IMR-90 (cell line): ENCODE measurements around the gene PSMB4. TPM values are rescaled to one million over a fixed set of nuclear protein-coding genes. Genes with fewer than 3 reads are reported as not detected.
A peak's percentile ranks its signal among the peaks of the same experiment; 100 is the strongest.

Source experiments
- ATAC-seq: fragments of 200-7000 bp; cut with Tn5 transposase; 2 replicates; pipeline ENCODE4 v1.9.1; 2020; ENCODE audit warnings: low read depth, mild to moderate bottlenecking, moderate library complexity
- BruUV-seq: library from RNA; stranded (reverse); fragments of 400-500 nt; replicated peaks from 2 replicates; lab custom pipeline; 2021; lab: Mats Ljungman, UMichigan
- CTCF ChIA-PET: fragments of 300-600 bp; formaldehyde crosslinking; extraction: SDS; loops from one replicate; lab custom pipeline; 2021; ENCODE audit warnings: antibody characterized with exemption; lab: Yijun Ruan, JAX
- POLR2A ChIA-PET: fragments of 300-600 bp; sonication (Branson Sonifier 250); formaldehyde crosslinking; loops from one replicate; lab custom pipeline; 2022; ENCODE audit warnings: antibody characterized with exemption; ENCODE audit not compliant: unreplicated experiment; lab: Charles Lee
- DNase-seq: peaks from one replicate; pipeline ENCODE4 v3.0.0; 2013
- H2AFZ ChIP-seq: replicated peaks from 2 replicates; pipeline ENCODE3; 2013; ENCODE audit warnings: low read length, mild to moderate bottlenecking; ENCODE audit not compliant: poor library complexity
- H2AK5ac ChIP-seq: 2 replicates; pipeline ENCODE4 v1.6.1; 2013; ENCODE audit warnings: low read depth, low read length, inconsistent platforms
- H2AK9ac ChIP-seq: replicated peaks from 2 replicates; pipeline ENCODE3; 2013; ENCODE audit warnings: mild to moderate bottlenecking, low read depth, low read length, moderate library complexity; ENCODE audit not compliant: poor library complexity
- H2BK120ac ChIP-seq: 2 replicates; pipeline ENCODE4 v1.6.1; 2013; ENCODE audit warnings: low read depth, low read length, inconsistent platforms
- H2BK15ac ChIP-seq: 3 replicates; pipeline ENCODE4 v1.6.1; 2013; ENCODE audit warnings: low read depth, low read length, inconsistent platforms
- H2BK20ac ChIP-seq: 2 replicates; pipeline ENCODE4 v1.6.1; 2013; ENCODE audit warnings: low read depth, mild to moderate bottlenecking, inconsistent platforms, low read length, moderate library complexity
- H2BK5ac ChIP-seq: 2 replicates; pipeline ENCODE4 v1.6.1; 2013; ENCODE audit warnings: mild to moderate bottlenecking, low read depth, low read length, inconsistent platforms; ENCODE audit not compliant: poor library complexity, severe bottlenecking
- H3K14ac ChIP-seq: replicated peaks from 2 replicates; pipeline ENCODE4 v1.6.1; 2013; ENCODE audit warnings: low read depth, low read length, inconsistent platforms
- H3K18ac ChIP-seq: 2 replicates; pipeline ENCODE4 v1.6.1; 2013; ENCODE audit warnings: low read depth, low read length, control low read depth
- H3K23ac ChIP-seq: 2 replicates; pipeline ENCODE4 v1.6.1; 2013; ENCODE audit warnings: low read depth, low read length, inconsistent platforms
- H3K27ac ChIP-seq: 2 replicates; pipeline ENCODE4 v1.5.1; 2013; ENCODE audit warnings: mild to moderate bottlenecking, control low read depth, low read length; ENCODE audit not compliant: insufficient read depth
- H3K27me3 ChIP-seq: 2 replicates; pipeline ENCODE4 v1.6.1; 2013; ENCODE audit warnings: low read length; ENCODE audit not compliant: control insufficient read depth, insufficient read depth
- H3K36me3 ChIP-seq: 2 replicates; pipeline ENCODE4 v1.6.1; 2013; ENCODE audit warnings: low read length, mixed read lengths; ENCODE audit not compliant: control insufficient read depth, insufficient read depth
- H3K4ac ChIP-seq: 2 replicates; pipeline ENCODE4 v1.6.1; 2013; ENCODE audit warnings: low read depth, low read length, inconsistent platforms
- H3K4me1 ChIP-seq: 2 replicates; pipeline ENCODE4 v1.6.1; 2013; ENCODE audit warnings: low read length, mixed read lengths; ENCODE audit not compliant: control insufficient read depth, insufficient read depth
- H3K4me2 ChIP-seq: 2 replicates; pipeline ENCODE4 v1.6.1; 2013; ENCODE audit warnings: low read depth, mild to moderate bottlenecking, control low read depth, low read length, moderate library complexity
- H3K4me3 ChIP-seq: 2 replicates; pipeline ENCODE4 v1.5.1; 2013; ENCODE audit warnings: low read depth, mild to moderate bottlenecking, control low read depth, low read length, moderate library complexity; ENCODE audit not compliant: insufficient read depth
- H3K56ac ChIP-seq: 2 replicates; pipeline ENCODE4 v1.6.1; 2013; ENCODE audit warnings: low read length, inconsistent platforms; ENCODE audit not compliant: insufficient read depth; ENCODE audit errors: extremely low read depth
- H3K79me1 ChIP-seq, 2 experiments: 2 replicates each; pipeline ENCODE4 v1.6.1; 2013; ENCODE audit warnings: low read length in 2 of 2, inconsistent platforms in 1 of 2, low read depth in 1 of 2
- H3K9ac ChIP-seq: 2 replicates; pipeline ENCODE4 v1.6.1; 2013; ENCODE audit warnings: low read depth, low read length, control low read depth
- H3K9me1 ChIP-seq: 2 replicates; pipeline ENCODE4 v1.6.1; 2013; ENCODE audit warnings: low read length, inconsistent platforms; ENCODE audit not compliant: insufficient read depth
- H3K9me3 ChIP-seq: 2 replicates; pipeline ENCODE4 v1.6.1; 2013; ENCODE audit warnings: low read length; ENCODE audit not compliant: control insufficient read depth, insufficient read depth
- H4K20me1 ChIP-seq: 2 replicates; pipeline ENCODE4 v1.6.1; 2013; ENCODE audit warnings: low read length, inconsistent platforms; ENCODE audit not compliant: insufficient read depth
- H4K5ac ChIP-seq: 2 replicates; pipeline ENCODE4 v1.6.1; 2013; ENCODE audit warnings: mild to moderate bottlenecking, low read depth, low read length, control low read depth
- H4K8ac ChIP-seq, 2 experiments: 2 replicates each; pipeline ENCODE4 v1.6.1; 2013; ENCODE audit warnings: low read depth in 2 of 2, low read length in 2 of 2, control low read depth in 1 of 2, inconsistent platforms in 1 of 2
- H4K91ac ChIP-seq: 2 replicates; pipeline ENCODE4 v1.6.1; 2013; ENCODE audit warnings: low read depth, low read length, inconsistent platforms; ENCODE audit not compliant: insufficient read depth
- SMC3 ChIP-seq: fragments of 150-350 bp; IDR thresholded peaks from 2 replicates; pipeline ENCODE4 v1.6.1; 2016; ENCODE audit warnings: low read depth, mild to moderate bottlenecking, antibody characterized with exemption, low read length, moderate library complexity
- USF2 ChIP-seq: fragments of 150-350 bp; IDR thresholded peaks from 2 replicates; pipeline ENCODE4 v1.6.1; 2017; ENCODE audit warnings: mild to moderate bottlenecking, antibody characterized with exemption, low read length, low read depth
- WGBS, 2 experiments: methylation state at CpG; one replicate each; pipeline versions ENCODE4 v1.1.5 to v1.1.7; 2013; ENCODE audit warnings: missing lambda C conversion rate in 2 of 2; ENCODE audit not compliant: insufficient read length in 1 of 2; ENCODE audit errors: extremely low coverage in 2 of 2; 5-methylcytosine and 5-hydroxymethylcytosine counted together
- dilution Hi-C: fragments of 300-500 bp; cut with HindIII; formaldehyde crosslinking; loops from one replicate; pipeline ENCODE4 v1.14.3; 2018; ENCODE audit warnings: low sequenced_read_pairs; ENCODE audit not compliant: unreplicated experiment
- in situ Hi-C: fragments of 300-500 bp; cut with MboI; formaldehyde crosslinking; loops from 3 replicates; pipeline ENCODE4 v1.14.3; 2019; ENCODE audit warnings: low sequenced_read_pairs, inconsistent platforms, mixed read lengths
- intact Hi-C: fragments of 100-400 bp; cut with micrococcal nuclease; formaldehyde crosslinking; loops from 2 replicates; pipeline ENCODE4 v1.10.0; 2022
- polyA plus RNA-seq, 3 experiments: library from polyadenylated mRNA; depleted of rRNA; stranded (reverse); fragments of >200 nt; gene quantifications; 2 replicates each; pipeline ENCODE4 v1.2.3, GENCODE V29; 2012; ENCODE audit warnings: low replicate concordance in 1 of 3
- total RNA-seq: library from RNA; depleted of rRNA; stranded (reverse); fragments of >200 nt; gene quantifications from 2 replicates; pipeline ENCODE4 v1.2.3, GENCODE V29; 2012

The PSMB4 gene
- total and polyA plus RNA-seq, 2 of the 4 experiments (the other 2 are of a cell fraction) = 457 to 565 TPM

- H2AK9ac ChIP-seq = no peak overlapping the region
- H3K4ac ChIP-seq = no peak overlapping the region
- no peak overlapping the region for H2AK5ac ChIP-seq
- peaks cover 17% of the 10 kb centered on the region for H3K9me1 ChIP-seq
- no peak overlapping the region for H3K27ac ChIP-seq
- H3K4me2 ChIP-seq = no peak overlapping the region; the same call in 1 of the 2 replicates
- peaks cover 40% of the 10 kb centered on the region for H3K36me3 ChIP-seq
- no peaks in the 10 kb centered on the region for H3K27me3 ChIP-seq
- in situ Hi-C loops (loop anchor here (10.0 kb wide), 2 partner anchors 96 to 206 kb away; partner anchors contain the start of genes PIP5K1A and VPS72), intact Hi-C loops (no loop called here), dilution Hi-C loops (no loop called here)
- peaks cover 3% of the 10 kb centered on the region; the same call in 1 of the 2 replicates for H3K4me1 ChIP-seq
- H3K56ac ChIP-seq = no peak overlapping the region
- DNase-seq = peak; percentile 11
- H2BK15ac ChIP-seq = no peak overlapping the region
- no TSS peak for BruUV-seq
- H4K20me1 ChIP-seq = peaks cover 24% of the 10 kb centered on the region; the same call in 1 of the 2 replicates
- CTCF ChIA-PET = interaction anchor here (0.6 kb wide), 1 partner anchor 118 kb away, joined by 3 read pairs; no protein-coding TSS in a partner anchor
- no peak for ATAC-seq
- POLR2A ChIA-PET = no interaction called here
- WGBS, 2 experiments = 100% methylated on average over 7 of the region's 13 CpGs; no CpG with 5 or more reads in 1 of the 2 experiments
- no peak overlapping the region for H4K91ac ChIP-seq
- no peak overlapping the region for H3K9ac ChIP-seq
- H4K5ac ChIP-seq = no peak overlapping the region
- H3K14ac ChIP-seq = no peak overlapping the region
- peaks cover 5 to 54% of the 10 kb centered on the region in 2 experiments; a peak in 3 of 4 replicates for H3K79me1 ChIP-seq
- H2BK5ac ChIP-seq = no peak overlapping the region
- TF ChIP-seq SMC3 (no peak), USF2 (peak; percentile 35; the same call in 1 of the 2 replicates)
- H3K9me3 ChIP-seq = no peaks in the 10 kb centered on the region
- no peak overlapping the region for H3K4me3 ChIP-seq
- no peak overlapping the region for H4K8ac ChIP-seq
- no peak overlapping the region for H2BK120ac ChIP-seq
- no peak overlapping the region for H2BK20ac ChIP-seq
- H3K18ac ChIP-seq = no peak overlapping the region
- no peak overlapping the region for H2AFZ ChIP-seq
- no peak overlapping the region for H3K23ac ChIP-seq
These were observed 1.9 kb downstream of the PSMB4 start for GRCh38 chr1:151401125-151401788.
